ENCODE measurements around the gene PCSK6.
"Not testable (repeated sequence)": the region's sequence is repeated elsewhere in the genome, so short reads cannot be mapped to it uniquely, and the experiment has no call there.

PCSK6 gene

GRCh38 chr15:101357885-101358284, 131.6 kb downstream of the PCSK6 start:
- DNase-seq (ENCODE audit: low read depth, low spot score): no peak

GRCh38 chr15:101357333-101357732, 132.2 kb downstream of the PCSK6 start:
- DNase-seq (ENCODE audit: low read depth, low spot score): peak; percentile 18

- not testable (repeated sequence) for DNase-seq (ENCODE audit: low read depth, low spot score)
These were observed 132.9 kb downstream of the PCSK6 start for GRCh38 chr15:101356512-101357172.

GRCh38 chr15:101355678-101356464, 133.6 kb downstream of the PCSK6 start:
- no peak for DNase-seq (ENCODE audit: low read depth, low spot score)

- no peak for DNase-seq (ENCODE audit: low read depth, low spot score)
These were observed 134.4 kb downstream of the PCSK6 start for GRCh38 chr15:101354891-101355623.

GRCh38 chr15:101353240-101353639, 136.3 kb downstream of the PCSK6 start:
- DNase-seq (ENCODE audit: low read depth, low spot score): no peak

GRCh38 chr15:101351736-101352135, 137.8 kb downstream of the PCSK6 start:
- no peak for DNase-seq (ENCODE audit: low read depth, low spot score)

GRCh38 chr15:101349047-101349951, 140.2 kb downstream of the PCSK6 start:
- DNase-seq (ENCODE audit: low read depth, low spot score): peak; percentile 85

- no peak for DNase-seq (ENCODE audit: low read depth, low spot score)
These were observed 140.9 kb downstream of the PCSK6 start for GRCh38 chr15:101348643-101349042.

GRCh38 chr15:101348015-101348414, 141.5 kb downstream of the PCSK6 start:
- DNase-seq (ENCODE audit: low read depth, low spot score): no peak

GRCh38 chr15:101347454-101347853, 142.1 kb downstream of the PCSK6 start:
- DNase-seq (ENCODE audit: low read depth, low spot score): no peak

- no peak for DNase-seq (ENCODE audit: low read depth, low spot score)
These were observed 142.6 kb downstream of the PCSK6 start for GRCh38 chr15:101346928-101347327.

- no peak for DNase-seq (ENCODE audit: low read depth, low spot score)
These were observed 147.5 kb downstream of the PCSK6 start for GRCh38 chr15:101342056-101342455.

GRCh38 chr15:101338502-101339057, 150.9 kb downstream of the PCSK6 start:
- no peak for DNase-seq (ENCODE audit: low read depth, low spot score)

- no peak for DNase-seq (ENCODE audit: low read depth, low spot score)
These were observed 151.5 kb downstream of the PCSK6 start for GRCh38 chr15:101337976-101338375.

- DNase-seq (ENCODE audit: low read depth, low spot score): peak; percentile 25
These were observed 155.4 kb downstream of the PCSK6 start for GRCh38 chr15:101333907-101334789.

GRCh38 chr15:101332061-101332467, 157.4 kb downstream of the PCSK6 start:
- DNase-seq (ENCODE audit: low read depth, low spot score): no peak

- DNase-seq (ENCODE audit: low read depth, low spot score): no peak
These were observed 159.6 kb downstream of the PCSK6 start for GRCh38 chr15:101329867-101330380.

- no peak for DNase-seq (ENCODE audit: low read depth, low spot score)
These were observed 160.1 kb downstream of the PCSK6 start for GRCh38 chr15:101329309-101329863.
